ENCODE measurements around the gene ZNF512B.

DNA sequence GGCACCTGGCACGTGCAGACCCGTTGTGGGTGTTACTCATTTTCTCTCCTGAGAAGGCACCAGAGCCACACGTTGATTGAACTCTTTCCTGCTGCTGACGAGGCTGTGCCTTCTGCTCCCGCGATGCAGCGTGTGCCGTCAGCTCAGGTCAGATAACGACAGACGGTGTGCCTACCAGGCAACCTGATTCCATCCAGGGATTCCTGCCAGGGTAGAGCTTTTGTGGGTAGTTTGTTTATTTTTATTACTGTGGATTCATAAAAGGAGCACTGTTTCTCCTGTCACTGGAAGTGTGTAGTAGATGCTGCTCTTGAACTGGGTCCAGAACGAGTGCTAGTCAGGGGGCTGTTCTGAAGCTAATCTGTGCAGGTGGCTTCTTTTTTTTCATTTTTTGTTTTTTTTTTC lies 31.9 kb upstream of the ZNF512B start:
- TF ChIP-seq, protein P1, sequence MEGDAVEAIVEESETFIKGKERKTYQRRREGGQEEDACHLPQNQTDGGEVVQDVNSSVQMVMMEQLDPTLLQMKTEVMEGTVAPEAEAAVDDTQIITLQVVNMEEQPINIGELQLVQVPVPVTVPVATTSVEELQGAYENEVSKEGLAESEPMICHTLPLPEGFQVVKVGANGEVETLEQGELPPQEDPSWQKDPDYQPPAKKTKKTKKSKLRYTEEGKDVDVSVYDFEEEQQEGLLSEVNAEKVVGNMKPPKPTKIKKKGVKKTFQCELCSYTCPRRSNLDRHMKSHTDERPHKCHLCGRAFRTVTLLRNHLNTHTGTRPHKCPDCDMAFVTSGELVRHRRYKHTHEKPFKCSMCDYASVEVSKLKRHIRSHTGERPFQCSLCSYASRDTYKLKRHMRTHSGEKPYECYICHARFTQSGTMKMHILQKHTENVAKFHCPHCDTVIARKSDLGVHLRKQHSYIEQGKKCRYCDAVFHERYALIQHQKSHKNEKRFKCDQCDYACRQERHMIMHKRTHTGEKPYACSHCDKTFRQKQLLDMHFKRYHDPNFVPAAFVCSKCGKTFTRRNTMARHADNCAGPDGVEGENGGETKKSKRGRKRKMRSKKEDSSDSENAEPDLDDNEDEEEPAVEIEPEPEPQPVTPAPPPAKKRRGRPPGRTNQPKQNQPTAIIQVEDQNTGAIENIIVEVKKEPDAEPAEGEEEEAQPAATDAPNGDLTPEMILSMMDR (IDR thresholded peaks at IDR 0.05; ENCODE audit: low read depth, low read length, missing input control): no peak
- TF ChIP-seq EGR1 (IDR thresholded peaks at IDR 0.05; ENCODE audit: low read depth in 2 of 2): no peak
